H9 (cell line): Measurements from ENCODE around the gene ERC2. TPM values are rescaled to one million over a fixed set of nuclear protein-coding genes. Genes with fewer than 3 reads are reported as not detected.

Experiments
- DNase-seq: peaks from one replicate; pipeline ENCODE4 v3.0.0-alpha.2; 2017
- H2AFZ ChIP-seq: one replicate; pipeline ENCODE4 v1.6.1; 2013; ENCODE audit warnings: mild to moderate bottlenecking, low read length, control low read depth, moderate library complexity
- H2AK5ac ChIP-seq: 2 replicates; pipeline ENCODE4 v1.6.1; 2013; ENCODE audit warnings: low read length, control low read depth, mixed read lengths; ENCODE audit not compliant: insufficient read length
- H2BK120ac ChIP-seq: one replicate; pipeline ENCODE4 v1.6.1; 2013; ENCODE audit warnings: low read depth, mild to moderate bottlenecking, low read length, control low read depth, inconsistent platforms; ENCODE audit not compliant: poor library complexity, severe bottlenecking
- H2BK12ac ChIP-seq: 2 replicates; pipeline ENCODE4 v1.6.1; 2013; ENCODE audit warnings: low read length, control low read depth, mixed read lengths, low read depth; ENCODE audit not compliant: insufficient read length
- H2BK15ac ChIP-seq: 2 replicates; pipeline ENCODE4 v1.6.1; 2013; ENCODE audit warnings: low read depth, low read length, control low read depth
- H2BK20ac ChIP-seq: one replicate; pipeline ENCODE4 v1.6.1; 2013; ENCODE audit warnings: low read depth, mild to moderate bottlenecking, low read length, control low read depth, inconsistent platforms; ENCODE audit not compliant: poor library complexity, severe bottlenecking
- H2BK5ac ChIP-seq: 2 replicates; pipeline ENCODE4 v1.6.1; 2013; ENCODE audit warnings: low read length, control low read depth, mixed read lengths; ENCODE audit not compliant: insufficient read length
- H3K14ac ChIP-seq: 2 replicates; pipeline ENCODE4 v1.6.1; 2013; ENCODE audit warnings: low read length, control low read depth; ENCODE audit not compliant: insufficient read depth
- H3K18ac ChIP-seq: 2 replicates; pipeline ENCODE4 v1.6.1; 2013; ENCODE audit warnings: low read depth, mild to moderate bottlenecking, mixed read lengths, low read length, control low read depth; ENCODE audit not compliant: insufficient read length
- H3K23ac ChIP-seq: 2 replicates; pipeline ENCODE4 v1.6.1; 2013; ENCODE audit warnings: low read length, control low read depth, mixed read lengths, low read depth; ENCODE audit not compliant: insufficient read length
- H3K23me2 ChIP-seq: 2 replicates; pipeline ENCODE4 v1.6.1; 2013; ENCODE audit warnings: low read depth, mild to moderate bottlenecking, mixed read lengths, low read length, control low read depth; ENCODE audit not compliant: insufficient read length, poor library complexity, severe bottlenecking
- H3K27ac ChIP-seq: 2 replicates; pipeline ENCODE4 v1.5.1; 2013; ENCODE audit warnings: low read length, control low read depth, mixed read lengths, low read depth; ENCODE audit not compliant: insufficient read length
- H3K27me3 ChIP-seq: 2 replicates; pipeline ENCODE4 v1.6.1; 2013; ENCODE audit warnings: low read length, control low read depth, inconsistent platforms; ENCODE audit not compliant: insufficient read depth
- H3K4ac ChIP-seq: 2 replicates; pipeline ENCODE4 v1.6.1; 2013; ENCODE audit warnings: low read depth, mild to moderate bottlenecking, control low read depth, inconsistent platforms, low read length, moderate library complexity
- H3K4me1 ChIP-seq: 2 replicates; pipeline ENCODE4 v1.6.1; 2013; ENCODE audit warnings: low read length, control low read depth, inconsistent platforms; ENCODE audit not compliant: insufficient read depth
- H3K4me2 ChIP-seq: 2 replicates; pipeline ENCODE4 v1.6.1; 2013; ENCODE audit warnings: low read length, control low read depth, mixed read lengths; ENCODE audit not compliant: insufficient read length, insufficient read depth
- H3K56ac ChIP-seq: 2 replicates; pipeline ENCODE4 v1.6.1; 2013; ENCODE audit warnings: low read depth, mild to moderate bottlenecking, mixed read lengths, low read length, control low read depth; ENCODE audit not compliant: insufficient read length
- H3K79me1 ChIP-seq: 2 replicates; pipeline ENCODE4 v1.6.1; 2013; ENCODE audit warnings: low read depth, mild to moderate bottlenecking, moderate library complexity, low read length, control low read depth, inconsistent platforms; ENCODE audit not compliant: insufficient read depth, poor library complexity, severe bottlenecking
- H3K79me2 ChIP-seq: 2 replicates; pipeline ENCODE4 v1.6.1; 2013; ENCODE audit warnings: low read length, control low read depth, inconsistent platforms; ENCODE audit not compliant: insufficient read depth
- H3K9ac ChIP-seq: 2 replicates; pipeline ENCODE4 v1.6.1; 2013; ENCODE audit warnings: low read length, control low read depth, mixed read lengths; ENCODE audit not compliant: insufficient read length; ENCODE audit errors: extremely low read depth
- H3K9me3 ChIP-seq: one replicate; pipeline ENCODE4 v1.6.1; 2013; ENCODE audit warnings: low read depth, low read length, inconsistent platforms; ENCODE audit not compliant: control insufficient read depth
- H3T11ph ChIP-seq: one replicate; pipeline ENCODE4 v1.6.1; 2013; ENCODE audit warnings: mild to moderate bottlenecking, low read length, control low read depth, inconsistent platforms
- H4K20me1 ChIP-seq: one replicate; pipeline ENCODE4 v1.6.1; 2013; ENCODE audit not compliant: control insufficient read depth, insufficient read length, insufficient read depth
- H4K5ac ChIP-seq: 2 replicates; pipeline ENCODE4 v1.6.1; 2013; ENCODE audit warnings: low read depth, mild to moderate bottlenecking, mixed read lengths, low read length, control low read depth; ENCODE audit not compliant: insufficient read length
- H4K8ac ChIP-seq: replicated peaks from 2 replicates; pipeline ENCODE4 v1.6.1; 2013; ENCODE audit warnings: low read length, control low read depth, mixed read lengths, low read depth; ENCODE audit not compliant: insufficient read length
- H4K91ac ChIP-seq: 2 replicates; pipeline ENCODE4 v1.6.1; 2013; ENCODE audit warnings: low read depth, mild to moderate bottlenecking, moderate library complexity, mixed read lengths, low read length, control low read depth; ENCODE audit not compliant: insufficient read length
- H3K27ac Mint-ChIP-seq, 3 experiments: 2 replicates in 2 of 3; 3 replicates in 1 of 3; pipeline ENCODE4 v1.8.0; 2020 to 2021; ENCODE audit warnings: mixed read lengths in 3 of 3, mild to moderate bottlenecking in 1 of 3, moderate library complexity in 1 of 3
- H3K27me3 Mint-ChIP-seq: 2 replicates; pipeline ENCODE4 v1.8.0; 2021; ENCODE audit warnings: low read depth, mild to moderate bottlenecking, moderate library complexity, mixed read lengths
- H3K36me3 Mint-ChIP-seq, 3 experiments: 2 replicates in 2 of 3; 3 replicates in 1 of 3; pipeline ENCODE4 v1.8.0; 2020 to 2021; ENCODE audit warnings: low read depth in 3 of 3, mixed read lengths in 3 of 3; ENCODE audit not compliant: insufficient read depth in 1 of 3
- H3K4me1 Mint-ChIP-seq, 2 experiments: 2 replicates each; pipeline ENCODE4 v1.8.0; 2020; ENCODE audit warnings: mixed read lengths in 2 of 2
- H3K4me3 Mint-ChIP-seq, 2 experiments: 2 replicates in 1 of 2; 3 replicates in 1 of 2; pipeline ENCODE4 v1.8.0; 2020 to 2021; ENCODE audit warnings: mild to moderate bottlenecking in 2 of 2, mixed read lengths in 2 of 2, moderate library complexity in 1 of 2
- H3K9me3 Mint-ChIP-seq, 2 experiments: 2 replicates in 1 of 2; 3 replicates in 1 of 2; pipeline ENCODE4 v1.8.0; 2020; ENCODE audit warnings: mild to moderate bottlenecking in 2 of 2, mixed read lengths in 2 of 2, moderate library complexity in 1 of 2
- CTCF ChIP-seq: fragments of 200-600 bp; sonication (generic); conservative IDR thresholded peaks from 3 replicates; pipeline ENCODE4 v1.8.0; 2021; ENCODE audit warnings: antibody characterized with exemption, mild to moderate bottlenecking
- WGBS: extraction: QIAGEN DNeasy Blood & Tissue Kit; methylation state at CpG from one replicate; pipeline ENCODE4 v1.1.7; 2013; ENCODE audit warnings: missing lambda C conversion rate, low lambda C conversion rate, mixed read lengths; ENCODE audit not compliant: insufficient read length; ENCODE audit errors: extremely low coverage; 5-methylcytosine and 5-hydroxymethylcytosine counted together
- total RNA-seq: library from RNA; stranded (reverse); gene quantifications from 2 replicates; pipeline ENCODE4 v1.2.1, GENCODE V29; 2021

The ERC2 gene
- total RNA-seq, 1 experiment from 2014 or later: 15.4 TPM

GRCh38 chr3:56164436-56164835, 303.8 kb downstream of the ERC2 start:
- Histone ChIP-seq H3K23ac (no peak overlapping the region), H2BK20ac (no peak overlapping the region), H3K4me2 (no peak overlapping the region), H2AFZ (no peak overlapping the region), H3K18ac (no peak overlapping the region), H2BK120ac (no peak overlapping the region), H3K9me3 (no peaks in the 10 kb centered on the region), H3K27ac (no peak overlapping the region), H4K91ac (no peak overlapping the region), H3K56ac (no peak overlapping the region), H3K79me2 (no peaks in the 10 kb centered on the region), H2BK5ac (no peak overlapping the region), H3K27me3 (no peaks in the 10 kb centered on the region), H3K79me1 (no peaks in the 10 kb centered on the region), H3K14ac (no peak overlapping the region), H4K5ac (no peak overlapping the region), H4K20me1 (no peaks in the 10 kb centered on the region), H2AK5ac (no peak overlapping the region), H3K9ac (no peak overlapping the region), H2BK12ac (no peak overlapping the region), H2BK15ac (no peak overlapping the region), H3K4ac (no peak overlapping the region), H3K23me2 (no peaks in the 10 kb centered on the region), H3K4me1 (no peaks in the 10 kb centered on the region), H4K8ac (no peak overlapping the region), H3T11ph (no peak overlapping the region)
- no peak for TF ChIP-seq CTCF
- Mint-ChIP-seq H3K27ac (no peak overlapping the region), H3K9me3 (peaks cover 15% of the 10 kb centered on the region in 2 experiments), H3K4me1 (no peaks in the 10 kb centered on the region), H3K36me3 (peaks cover 13 to 22% (median 15%) of the 10 kb centered on the region in 3 experiments), H3K4me3 (no peak overlapping the region), H3K27me3 (no peaks in the 10 kb centered on the region; the same call in 1 of the 2 replicates)
- DNase-seq: no peak
- no CpG with 5 or more reads among the region's 3 CpGs for WGBS
